Melanocyte of skin (primary cell): ENCODE measurements around the gene GSTA1. TPM values are rescaled to one million over a fixed set of nuclear protein-coding genes. Genes with fewer than 3 reads are reported as not detected.

Source experiments
- total RNA-seq, 2 donors: library from RNA; depleted of rRNA; stranded (reverse); fragments of >200 nt; gene quantifications; 2 replicates each; pipeline ENCODE4 v1.2.3, GENCODE V29; 2012

The GSTA1 gene
- not detected for total RNA-seq

GRCh38 chr6:52803668-52804255, at the start of gene GSTA1:
Gene GSTA1 (minus strand): TSS chr6:52803816. CDS start chr6:52799267, 4,549 bp downstream.

GRCh38 chr6:52840763-52841585, 37.4 kb upstream of the GSTA1 start, which contains the start of gene GSTA5:
Gene GSTA5 (minus strand): TSS chr6:52840813.

GRCh38 chr6:52763322-52763916, 40.2 kb downstream of the GSTA1 start, which contains the start of gene GSTA2:
Gene GSTA2 (minus strand): TSS chr6:52763475. CDS start chr6:52757947, 5,528 bp downstream.

Other genes with a start within 250 kb of the GSTA1 start
- 10 to 100 TPM; 14.1 to 49.3 TPM for gene TRAM2, start 226.8 kb downstream of the GSTA1 start, total RNA-seq
- gene TMEM14A, start 132.7 kb downstream of the GSTA1 start, total RNA-seq, result 10 to 100 TPM; 35.8 to 54.3 TPM
- gene GSTA2, start 40.3 kb downstream of the GSTA1 start, total RNA-seq, result under 1 TPM in 1 of 2 donors, not detected in 1; under 0.01 TPM
- not detected for gene GSTA5, start 37.0 kb upstream of the GSTA1 start, total RNA-seq
- gene GSTA3, start 105.9 kb upstream of the GSTA1 start, total RNA-seq, result not detected
- gene GSTA4, start 191.5 kb upstream of the GSTA1 start, total RNA-seq, result 10 to 100 TPM; 16.0 to 24.1 TPM